Measurements from ENCODE around the gene CNNM1. TPM values are rescaled to one million over a fixed set of nuclear protein-coding genes. Genes with fewer than 3 reads are reported as not detected.

The CNNM1 gene
- total RNA-seq, 1 donor from 2014 or later, result 1.3 TPM

DNA sequence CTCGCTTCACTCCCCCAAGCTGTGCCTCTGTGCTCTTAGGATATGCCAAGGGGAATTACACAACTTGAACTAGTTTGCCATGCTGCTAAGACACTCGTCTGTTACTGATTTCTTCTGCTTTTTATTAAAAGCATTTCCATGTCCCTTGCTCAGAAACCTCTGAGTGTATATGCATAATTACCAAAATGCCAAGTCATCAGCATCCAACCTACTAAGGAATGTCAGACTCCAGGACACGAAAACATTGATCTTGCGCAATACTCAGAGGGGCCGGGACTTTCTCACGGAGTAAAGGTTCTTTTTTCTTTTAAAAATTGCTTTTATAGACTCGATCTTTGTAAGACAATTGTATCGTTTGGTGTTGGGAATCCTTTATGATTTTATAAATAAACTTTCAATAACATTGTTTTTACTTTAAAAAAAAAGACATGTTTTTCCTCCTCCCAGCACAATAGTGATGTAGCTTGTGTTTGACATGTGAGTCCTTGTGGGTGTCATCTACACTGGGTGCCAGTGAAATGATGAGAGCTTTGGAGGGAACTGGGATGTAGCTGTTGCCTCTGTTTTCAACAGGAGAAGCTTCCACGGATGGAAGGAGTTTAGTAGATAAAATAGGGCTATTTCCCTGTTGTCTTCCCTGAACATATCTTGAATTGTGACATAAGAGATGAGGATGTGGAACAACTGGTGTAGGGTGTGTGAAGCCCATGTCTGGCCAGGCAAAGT, 43.6 kb downstream of the CNNM1 start:
- DNase-seq (ENCODE audit: low read depth), result peak; percentile 75

DNA sequence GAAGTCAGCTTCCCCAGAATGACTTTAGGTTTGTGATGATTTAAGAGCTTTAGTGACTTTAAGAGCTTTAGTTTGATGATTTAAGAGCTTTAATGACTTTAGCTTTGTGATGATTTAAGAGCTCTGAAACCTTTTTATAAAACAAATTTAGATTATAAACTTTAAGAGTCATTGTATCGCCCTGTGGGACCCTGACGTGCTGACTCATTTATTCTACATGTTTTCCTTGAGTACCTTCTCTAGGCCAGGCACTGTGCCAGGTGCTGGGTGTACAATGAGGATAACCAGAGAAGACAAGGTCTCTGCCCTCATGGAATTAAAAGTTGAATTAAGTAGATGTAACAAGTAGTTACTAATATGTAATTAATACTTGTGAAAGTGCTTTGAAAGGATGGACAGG, 45.4 kb downstream of the CNNM1 start:
- DNase-seq (ENCODE audit: low read depth), result no peak

DNA sequence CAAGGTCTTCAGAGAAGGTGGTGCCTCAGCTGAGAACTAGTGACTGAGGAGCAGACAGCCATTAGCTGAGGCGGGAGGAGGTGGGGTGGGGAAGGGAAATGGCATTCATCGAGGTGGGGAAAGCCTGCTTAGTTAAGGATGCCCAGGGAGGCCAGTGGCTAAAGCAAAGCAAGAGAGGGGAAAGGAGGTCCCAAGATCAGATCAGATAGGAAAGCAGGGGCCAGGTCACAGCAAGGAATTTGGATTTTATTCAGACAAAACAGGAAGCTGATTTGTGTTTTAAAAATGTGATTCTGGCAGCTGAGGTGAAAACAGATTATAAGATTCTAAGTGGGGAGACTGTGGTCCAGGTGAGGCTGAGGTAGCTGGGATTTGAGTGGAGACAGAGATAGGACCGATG, 45.8 kb downstream of the CNNM1 start:
- DNase-seq (ENCODE audit: low read depth), result no peak

DNA sequence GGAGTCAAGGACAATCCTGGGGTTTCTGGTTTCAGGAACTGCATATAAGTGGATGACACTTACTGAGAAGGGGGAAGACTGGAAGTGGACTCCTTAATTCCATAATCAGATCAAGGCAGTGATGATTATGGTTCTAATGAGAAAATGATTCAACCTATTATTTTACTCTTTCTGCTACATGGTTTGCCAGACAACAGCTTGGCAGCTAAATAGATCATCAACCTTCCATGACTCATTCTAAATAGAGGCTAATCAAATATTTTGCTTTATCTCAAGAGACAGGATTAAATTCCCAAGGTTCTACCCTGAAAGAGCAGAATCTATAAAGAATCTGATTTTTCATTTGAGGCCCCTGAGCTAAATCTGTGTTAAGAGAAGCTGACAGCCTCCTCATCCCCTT, 46.3 kb downstream of the CNNM1 start:
- DNase-seq (ENCODE audit: low read depth), result no peak

DNA sequence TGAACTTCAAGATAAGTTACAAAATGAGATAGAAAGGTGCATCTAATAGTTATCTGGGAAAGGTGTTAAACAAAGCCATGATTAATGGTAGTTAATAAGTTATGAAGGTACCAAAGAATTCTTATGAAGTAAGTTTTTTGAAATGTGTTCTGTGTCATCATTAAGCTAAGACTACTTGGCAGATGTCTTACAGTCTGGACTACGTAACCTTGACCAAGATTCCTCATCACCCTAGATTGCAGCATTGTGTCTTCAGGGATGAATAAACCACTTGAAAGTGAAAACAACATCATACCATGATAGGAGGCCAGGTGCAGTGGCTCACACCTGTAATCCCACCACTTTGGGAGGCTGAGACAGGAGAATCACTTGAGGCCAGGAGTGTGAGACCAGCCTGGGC, 53.0 kb downstream of the CNNM1 start:
- DNase-seq (ENCODE audit: low read depth), result no peak

DNA sequence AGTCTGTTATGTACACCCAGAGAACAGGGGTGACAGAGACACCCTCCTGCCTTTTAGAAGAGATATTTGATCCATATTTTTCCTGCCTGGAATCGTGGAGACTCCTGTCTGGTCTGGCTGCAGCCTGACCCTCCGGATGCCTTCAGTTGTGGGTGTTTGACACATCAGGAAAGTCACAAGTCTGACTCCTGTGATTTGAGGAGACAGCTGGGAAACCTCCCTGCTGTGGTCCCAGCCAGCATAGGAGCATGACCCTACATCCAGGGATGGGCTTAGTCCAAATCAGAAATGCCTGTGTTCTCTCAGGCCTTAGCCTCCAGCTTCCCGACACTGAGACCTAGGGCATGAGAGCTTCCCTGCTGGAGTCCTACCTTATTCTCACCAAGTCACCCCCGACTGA, 57.9 kb downstream of the CNNM1 start:
- no peak for DNase-seq (ENCODE audit: low read depth)

DNA sequence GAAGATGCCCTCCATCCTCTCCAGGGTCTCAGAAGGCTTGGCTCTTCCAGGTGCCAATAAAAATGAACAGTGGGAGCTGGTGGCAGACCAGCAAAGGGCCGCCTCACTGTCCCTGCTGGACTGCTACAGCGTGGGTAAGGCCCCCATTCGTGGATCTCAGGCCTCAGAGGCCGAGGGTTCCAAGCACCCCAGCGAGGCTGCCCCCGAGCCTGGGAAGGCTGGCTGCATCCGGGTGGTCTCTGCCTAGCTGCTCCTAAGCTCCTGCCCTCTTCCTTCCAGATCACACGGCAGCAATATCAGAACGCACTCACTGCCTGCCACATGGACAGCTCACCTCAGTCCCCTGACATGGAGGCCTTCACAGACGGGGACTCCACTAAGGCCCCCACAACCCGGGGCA, 58.4 kb downstream of the CNNM1 start:
- no peak for DNase-seq (ENCODE audit: low read depth)

DNA sequence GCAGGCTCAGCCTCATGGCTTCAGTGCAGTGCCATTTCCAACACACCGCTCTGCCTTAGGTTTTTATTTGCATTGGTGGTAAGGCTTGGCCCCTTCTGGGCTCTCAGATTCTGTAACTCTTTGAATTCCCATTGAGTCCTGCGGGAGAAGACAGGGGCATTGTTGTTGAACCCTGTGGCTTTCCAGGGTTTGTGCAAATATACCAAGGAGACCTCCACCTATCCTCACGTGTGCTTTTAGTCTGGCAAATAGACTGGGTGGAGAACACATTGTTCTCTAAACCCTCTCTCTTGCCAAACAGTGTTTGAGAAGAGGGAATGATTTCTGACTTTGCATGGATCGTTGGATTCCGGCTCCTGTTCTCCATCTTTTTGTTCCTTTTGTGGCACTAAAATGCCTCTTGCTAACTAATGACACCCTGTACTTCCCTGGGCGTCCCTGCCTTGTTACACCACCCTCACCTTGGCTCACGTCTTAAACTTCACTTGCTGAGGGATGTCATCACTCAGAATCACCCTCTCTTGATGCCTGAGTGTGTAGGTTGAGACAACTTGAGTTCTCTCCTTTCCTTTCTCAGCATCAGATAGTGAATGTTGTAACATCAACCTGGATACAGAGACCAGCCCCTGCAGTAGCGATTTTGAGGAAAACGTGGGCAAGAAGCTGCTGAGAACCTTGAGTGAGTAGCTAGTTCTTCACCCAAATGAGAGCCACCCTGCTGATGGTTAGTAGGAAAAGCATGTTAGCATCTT, 60.7 kb downstream of the CNNM1 start:
- no peak for DNase-seq (ENCODE audit: low read depth)

DNA sequence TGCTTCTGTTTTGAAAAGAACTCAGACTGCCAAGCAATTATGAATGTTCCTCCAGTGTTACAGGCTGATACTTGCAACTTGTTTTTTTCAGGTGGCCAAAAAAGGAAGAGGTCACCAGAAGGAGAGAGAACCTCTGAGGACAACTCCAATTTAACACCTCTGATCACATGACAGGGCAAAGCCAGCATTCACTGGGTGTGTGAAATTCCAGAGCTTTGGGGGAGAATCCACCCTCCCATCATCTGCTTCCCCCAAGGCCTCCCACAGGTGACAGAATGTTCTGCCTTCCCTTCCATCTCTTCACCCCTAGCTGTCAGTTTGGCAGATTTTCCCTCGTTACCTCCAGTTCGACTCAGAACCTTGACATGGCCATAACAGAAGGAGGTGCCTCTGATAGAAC, 62.2 kb downstream of the CNNM1 start:
- DNase-seq (ENCODE audit: low read depth), result no peak

DNA sequence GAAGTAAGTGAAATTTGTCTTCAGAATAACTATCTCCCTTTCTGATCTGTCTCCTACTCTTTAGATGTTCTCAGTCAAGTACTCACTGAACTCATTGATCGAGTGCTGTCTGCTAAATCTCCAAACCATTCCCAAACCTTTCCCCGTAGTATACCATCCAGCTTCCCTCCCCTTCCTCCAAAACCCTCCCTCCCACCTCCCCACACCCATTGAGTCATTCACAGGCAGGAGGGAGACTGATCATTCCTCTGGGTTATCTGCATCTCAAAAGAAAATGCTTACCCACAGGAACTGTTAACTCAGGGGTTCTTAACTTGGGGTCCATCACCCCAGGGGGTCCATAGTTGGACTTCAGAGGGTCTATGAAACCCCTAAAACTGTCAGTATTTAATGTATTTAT, 63.9 kb downstream of the CNNM1 start:
- DNase-seq (ENCODE audit: low read depth), result no peak

DNA sequence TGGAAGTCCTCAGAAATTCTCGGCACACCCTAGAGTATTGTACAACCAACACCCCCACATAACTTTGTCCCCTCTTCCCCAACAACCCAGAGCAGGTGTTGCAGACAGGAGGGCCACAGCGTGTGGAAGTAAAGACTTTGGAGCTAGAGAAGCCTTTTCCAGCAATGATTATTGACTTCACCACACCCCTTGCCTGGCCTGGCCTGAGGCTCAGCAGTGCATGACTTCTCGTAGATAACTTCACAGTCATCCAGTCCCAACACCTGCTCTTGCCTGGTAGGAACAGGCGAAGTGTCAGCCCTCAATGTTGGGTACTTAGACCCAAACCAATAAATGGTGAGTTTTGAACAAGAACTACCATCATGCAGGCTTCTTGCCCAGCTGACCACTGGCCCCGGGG, 64.5 kb downstream of the CNNM1 start:
- peak; percentile 19 for DNase-seq (ENCODE audit: low read depth)

DNA sequence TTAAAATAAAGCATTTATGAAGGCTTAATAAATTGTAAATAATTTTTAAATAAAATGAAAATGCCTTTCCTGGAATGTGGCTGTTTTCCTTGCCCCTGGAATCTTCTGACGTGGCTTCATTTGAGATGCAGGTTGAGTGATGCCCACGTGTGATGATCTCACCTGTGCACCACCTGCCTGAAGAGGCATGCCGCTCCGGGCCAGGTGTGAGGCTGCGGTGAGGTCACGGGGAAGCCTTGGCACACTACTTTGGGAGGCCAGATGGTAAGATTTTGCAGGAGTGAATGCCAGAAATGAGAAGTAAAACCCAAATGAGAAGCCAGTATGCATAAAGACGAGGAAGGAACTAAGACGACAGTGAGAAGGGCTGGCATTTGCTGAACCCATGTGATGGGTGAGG, 65.1 kb downstream of the CNNM1 start:
- no peak for DNase-seq (ENCODE audit: low read depth)

DNA sequence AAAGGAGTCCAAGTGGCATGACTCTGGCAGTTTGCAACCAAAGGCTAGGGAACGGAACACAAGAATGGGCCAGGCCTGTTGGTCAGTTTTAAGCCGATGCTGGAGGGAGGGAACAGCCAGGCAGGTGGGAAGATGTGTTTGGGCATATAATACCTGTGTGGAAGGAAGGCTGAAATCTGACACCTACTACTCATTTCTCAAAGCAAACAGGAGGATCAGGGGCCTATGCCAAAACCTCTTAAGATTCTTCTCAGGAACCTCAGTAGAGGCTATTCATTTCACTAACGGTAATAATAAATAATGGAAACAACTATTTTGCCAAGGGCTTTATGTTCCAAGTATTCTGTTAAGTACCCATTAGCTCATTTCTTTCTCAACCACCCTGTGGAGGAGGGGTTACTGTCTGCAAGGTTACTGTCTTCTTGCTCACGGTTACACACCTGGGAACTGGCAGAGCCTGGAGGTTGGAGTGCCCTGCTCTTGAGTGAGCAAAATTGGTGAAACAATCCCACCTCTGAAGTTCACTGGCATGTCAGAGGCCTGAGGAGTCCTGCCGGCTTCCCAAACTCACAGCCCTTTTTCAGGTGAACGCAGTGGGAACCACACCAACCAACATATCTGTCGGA, 65.7 kb downstream of the CNNM1 start:
- no peak for DNase-seq (ENCODE audit: low read depth)

DNA sequence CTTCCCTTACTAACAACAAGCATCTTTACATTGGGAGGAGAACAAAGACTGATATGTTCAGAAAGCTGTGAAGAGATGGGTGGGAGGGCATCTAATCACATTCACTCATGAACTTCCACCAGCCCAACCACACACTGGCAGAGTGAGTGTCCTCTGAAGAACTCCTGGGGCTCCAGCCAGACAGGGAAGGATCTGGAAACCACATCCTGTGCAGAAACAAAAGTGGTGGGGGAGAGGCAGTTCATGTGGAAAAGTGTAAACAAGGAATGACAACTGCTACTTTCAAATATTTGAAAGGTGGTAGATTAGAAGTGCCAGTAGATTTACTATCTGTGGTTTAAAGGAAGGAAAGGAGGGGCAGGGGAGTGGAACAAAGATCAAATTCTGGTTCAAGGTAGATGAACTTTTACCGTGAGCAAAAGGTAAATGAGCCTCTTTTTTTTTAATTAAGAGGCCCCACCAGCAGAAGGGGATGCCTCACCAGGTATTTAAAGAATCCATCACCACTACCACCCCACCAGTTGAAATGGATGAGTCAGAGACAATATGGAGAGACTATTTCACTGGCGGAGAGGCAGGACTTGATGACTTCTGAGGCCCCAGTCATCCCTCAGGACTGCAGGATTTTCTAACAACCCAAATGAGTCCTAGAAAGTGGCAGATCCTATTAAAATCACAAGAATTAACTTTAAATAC, 66.7 kb downstream of the CNNM1 start:
- DNase-seq (ENCODE audit: low read depth), result peak; percentile 95

DNA sequence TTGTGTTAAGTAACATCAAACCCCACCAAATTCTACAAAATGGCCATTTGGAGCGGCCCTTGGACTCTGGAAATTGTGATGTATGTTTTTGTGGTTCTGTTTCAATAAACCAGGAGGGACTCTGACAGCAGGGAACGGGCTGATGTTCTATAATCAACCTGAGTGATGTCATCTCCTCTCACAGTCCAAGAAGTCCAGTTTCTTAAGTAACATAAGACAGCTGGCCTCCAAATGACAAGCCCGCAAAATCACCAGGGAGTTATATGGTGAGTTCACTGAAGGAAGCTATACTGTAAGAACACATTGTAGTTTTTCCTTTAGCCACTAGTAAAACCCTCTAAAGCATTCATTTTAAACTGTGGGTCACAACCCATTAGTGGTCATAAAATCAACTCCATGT, 67.3 kb downstream of the CNNM1 start:
- peak; percentile 32 for DNase-seq (ENCODE audit: low read depth)

DNA sequence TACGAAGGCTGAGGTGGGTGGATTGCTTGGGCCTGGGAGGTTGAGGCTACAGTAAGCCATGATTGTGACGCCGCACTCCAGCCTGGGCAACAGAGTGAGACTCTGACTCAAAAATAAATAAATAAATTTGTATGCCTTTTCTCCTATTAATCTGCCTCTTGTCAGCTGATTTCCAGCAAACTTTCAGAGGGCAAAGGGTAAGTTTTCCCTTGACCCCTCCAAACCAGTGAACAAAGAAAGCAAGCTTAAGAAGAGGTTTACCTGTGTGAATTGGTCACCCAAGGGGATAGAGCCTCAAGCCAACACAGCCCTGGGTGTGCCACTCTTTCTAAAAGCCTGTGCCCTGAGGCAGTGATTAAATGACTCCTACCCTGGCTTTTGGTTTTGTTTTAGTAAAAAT, 70.5 kb downstream of the CNNM1 start:
- DNase-seq (ENCODE audit: low read depth), result no peak

DNA sequence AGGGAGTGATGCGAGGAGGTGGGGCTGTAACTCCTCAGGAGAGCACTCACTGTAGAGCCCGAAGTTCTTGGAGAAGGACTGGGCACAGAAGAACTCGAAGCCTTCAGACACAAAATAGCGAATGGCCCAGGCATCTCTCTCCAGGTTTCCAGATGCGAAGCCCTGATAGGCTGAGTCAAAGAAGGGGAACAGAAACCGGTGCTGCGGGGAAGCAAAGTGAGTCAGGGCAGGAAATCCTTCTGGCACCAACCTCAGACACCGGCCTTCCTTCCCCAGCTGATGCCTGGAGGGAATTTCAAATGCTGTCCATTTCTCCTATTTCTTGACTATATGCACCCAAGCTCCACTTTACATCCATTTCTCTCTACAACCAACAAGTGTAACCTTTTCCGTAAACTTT, 74.5 kb downstream of the CNNM1 start:
- DNase-seq (ENCODE audit: low read depth), result no peak

DNA sequence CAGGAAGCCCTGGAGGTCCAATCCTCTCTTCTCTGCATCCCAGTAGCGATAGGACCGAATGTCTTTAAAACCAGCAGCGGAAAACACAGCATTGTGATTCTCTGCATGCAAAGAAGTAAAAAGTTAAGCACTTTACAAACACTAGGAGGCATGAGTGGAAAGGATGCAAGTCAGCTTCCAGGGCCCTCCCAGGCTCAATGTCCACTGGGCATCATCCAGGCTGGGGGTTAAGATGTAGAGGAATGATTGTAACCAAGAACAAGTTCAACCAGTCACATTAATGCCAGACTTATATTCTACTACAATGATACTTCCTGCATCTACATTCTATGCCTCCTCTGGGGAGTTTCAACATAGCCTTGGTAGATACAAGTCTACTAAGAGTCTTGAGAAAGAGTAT, 77.0 kb downstream of the CNNM1 start:
- no peak for DNase-seq (ENCODE audit: low read depth)

DNA sequence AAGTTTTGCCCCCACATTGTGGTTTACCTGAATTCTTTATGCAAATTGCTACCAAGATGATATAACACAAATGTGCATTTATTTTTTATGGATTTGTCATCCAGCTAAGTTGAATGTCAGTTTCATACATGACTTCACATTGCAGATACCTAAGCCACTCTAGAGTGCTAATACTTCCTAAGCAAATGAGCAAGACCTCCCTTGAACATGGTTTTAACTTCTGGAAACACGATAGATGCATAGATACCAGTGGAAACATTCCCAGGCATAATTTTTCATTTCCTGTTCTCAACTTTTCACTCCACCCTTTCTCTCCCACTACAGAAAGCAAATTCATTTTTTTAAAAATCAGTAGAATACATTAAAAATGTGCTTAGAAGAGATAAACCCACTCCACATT, 81.0 kb downstream of the CNNM1 start:
- no peak for DNase-seq (ENCODE audit: low read depth)

DNA sequence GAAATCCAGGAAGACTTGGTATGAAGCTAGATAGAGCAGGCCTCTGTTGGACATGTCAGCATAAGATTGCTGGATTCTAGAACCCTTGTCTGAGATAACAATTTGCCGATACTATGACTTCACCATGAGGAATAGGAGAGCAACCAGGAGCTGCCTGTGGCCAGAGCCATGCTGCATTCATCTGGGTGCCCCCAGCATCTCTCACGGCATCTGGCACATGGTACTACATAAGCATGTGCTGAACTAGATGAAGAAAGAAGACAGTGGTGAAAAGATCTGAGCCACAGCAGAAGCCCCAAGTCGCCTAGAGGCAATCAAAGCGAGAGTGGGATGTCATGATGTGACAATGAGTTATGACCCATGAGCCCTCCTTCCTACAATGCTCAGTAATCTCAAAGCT, 81.7 kb downstream of the CNNM1 start:
- no peak for DNase-seq (ENCODE audit: low read depth)

DNA sequence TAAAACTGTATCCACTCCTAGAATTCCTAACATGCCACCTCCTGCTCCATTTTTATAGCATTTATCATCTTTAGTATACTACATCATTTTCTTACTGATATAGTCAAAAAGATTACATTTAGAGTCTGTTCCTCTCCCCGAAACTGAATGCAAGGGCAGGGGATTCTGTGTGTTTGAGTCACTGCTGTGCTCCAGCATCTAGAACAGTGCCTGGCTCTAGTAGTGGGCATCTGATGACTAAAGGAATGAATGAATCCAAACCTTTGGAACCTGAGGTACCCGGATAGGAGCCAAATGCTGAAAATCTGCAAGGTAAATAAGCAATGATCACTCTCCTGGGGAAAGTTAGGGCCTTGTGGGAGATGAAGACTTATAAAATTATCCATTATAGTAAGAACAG, 82.4 kb downstream of the CNNM1 start:
- DNase-seq (ENCODE audit: low read depth), result no peak

DNA sequence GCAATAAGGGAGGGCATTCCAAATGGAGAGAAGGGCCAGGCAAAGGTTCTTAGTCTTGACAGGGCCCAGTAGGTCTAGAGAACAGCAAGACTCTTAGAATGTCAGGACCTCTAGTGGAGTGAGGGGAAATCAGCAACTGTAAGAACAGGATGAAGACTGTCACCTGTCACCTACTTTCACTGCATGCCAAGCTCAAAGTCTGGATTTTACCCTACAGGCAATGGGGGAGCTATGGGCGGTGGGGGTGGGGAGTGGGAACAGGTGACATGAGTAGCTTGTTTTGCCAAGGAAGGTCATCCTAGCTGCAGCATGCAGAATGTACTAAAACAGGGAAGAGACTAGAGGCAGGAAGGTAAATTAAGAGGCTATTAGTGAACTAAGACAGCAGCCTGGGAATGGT, 82.9 kb downstream of the CNNM1 start:
- no peak for DNase-seq (ENCODE audit: low read depth)
